Dedifferentiated amniotic fluid mesenchymal stem cell (primary cell): ENCODE measurements around the gene NPC1L1.

ENCODE experiments used
- DNase-seq: peaks from one replicate; pipeline ENCODE4 v3.0.0-alpha.2; 2016; ENCODE audit errors: extremely low spot score

Gene NPC1L1

DNA sequence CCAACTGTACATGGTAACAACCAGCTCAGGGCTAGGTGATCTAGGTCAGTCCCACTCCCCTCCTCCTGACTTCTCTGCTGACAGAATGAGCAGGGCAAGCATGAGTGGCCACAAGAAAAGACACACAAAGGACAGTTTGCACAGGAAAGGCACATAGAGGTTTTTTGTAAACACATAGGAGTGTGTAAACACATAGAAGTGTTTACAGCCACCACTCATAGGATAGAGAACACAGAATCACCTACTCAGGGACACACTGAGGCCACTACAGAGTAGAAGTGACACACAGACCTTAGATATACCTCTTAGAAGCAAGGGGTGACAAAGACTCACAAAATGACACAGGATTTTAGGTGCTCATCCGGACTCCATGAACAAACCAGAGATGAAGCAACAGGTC lies 69.7 kb downstream of the NPC1L1 start:
- no peak for DNase-seq

GRCh38 chr7:44470628-44471245 lies 70.4 kb downstream of the NPC1L1 start:
- no peak for DNase-seq

DNA sequence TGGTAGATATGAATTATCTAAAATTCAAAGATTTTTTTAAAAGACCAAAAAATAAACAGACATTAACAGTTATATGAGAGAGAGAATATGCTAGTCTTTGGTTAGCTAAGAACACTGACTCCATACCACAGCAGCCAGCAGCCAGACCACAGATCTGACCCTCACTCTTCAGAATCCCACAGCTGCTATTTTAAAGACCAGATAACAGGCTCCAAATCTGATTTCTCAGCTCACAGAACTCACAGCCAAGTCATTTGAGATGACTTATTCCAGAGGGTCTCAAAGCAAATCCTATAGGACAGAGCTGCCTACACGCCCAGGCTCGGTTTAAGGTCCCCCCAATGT lies 71.0 kb downstream of the NPC1L1 start:
- DNase-seq, result no peak

GRCh38 chr7:44469461-44470134 lies 71.5 kb downstream of the NPC1L1 start:
- DNase-seq, result no peak

DNA sequence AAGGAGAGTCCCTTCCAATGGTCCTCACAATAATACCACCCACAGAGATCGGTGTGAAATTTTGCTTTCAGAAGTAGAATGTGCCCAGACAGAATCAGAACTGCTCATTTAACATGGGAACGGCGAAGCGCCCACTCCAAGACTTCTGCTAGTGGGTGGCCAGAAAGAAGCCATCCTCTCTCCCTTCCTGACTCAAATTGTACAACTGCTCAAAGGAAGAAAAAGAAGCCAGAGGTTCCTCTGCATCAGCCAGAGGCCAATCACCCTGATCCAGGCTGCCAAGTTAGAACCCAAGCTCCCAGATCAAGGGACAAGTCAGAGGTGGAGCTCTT lies 73.9 kb downstream of the NPC1L1 start:
- no peak for DNase-seq

GRCh38 chr7:44466300-44467216 lies 74.6 kb downstream of the NPC1L1 start:
- DNase-seq, result no peak

DNA sequence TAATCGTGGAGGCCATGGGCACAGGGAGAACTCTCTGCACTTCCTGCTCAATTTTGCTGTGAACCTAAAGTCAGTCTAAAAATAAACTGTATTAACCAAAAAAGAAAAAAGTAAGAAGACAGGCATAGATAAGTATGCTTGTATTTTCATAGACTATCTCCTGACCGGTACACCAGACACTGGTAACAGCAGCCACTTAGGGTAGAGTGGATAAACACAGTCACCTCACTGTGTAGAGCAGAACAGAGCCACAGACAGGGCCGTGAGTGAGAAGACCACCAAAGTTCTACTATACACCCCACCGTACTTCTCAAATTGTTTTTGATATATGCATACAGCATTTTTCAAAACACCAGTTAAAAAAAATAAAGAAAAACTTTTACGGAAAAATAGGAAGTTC lies 75.6 kb downstream of the NPC1L1 start:
- no peak for DNase-seq

DNA sequence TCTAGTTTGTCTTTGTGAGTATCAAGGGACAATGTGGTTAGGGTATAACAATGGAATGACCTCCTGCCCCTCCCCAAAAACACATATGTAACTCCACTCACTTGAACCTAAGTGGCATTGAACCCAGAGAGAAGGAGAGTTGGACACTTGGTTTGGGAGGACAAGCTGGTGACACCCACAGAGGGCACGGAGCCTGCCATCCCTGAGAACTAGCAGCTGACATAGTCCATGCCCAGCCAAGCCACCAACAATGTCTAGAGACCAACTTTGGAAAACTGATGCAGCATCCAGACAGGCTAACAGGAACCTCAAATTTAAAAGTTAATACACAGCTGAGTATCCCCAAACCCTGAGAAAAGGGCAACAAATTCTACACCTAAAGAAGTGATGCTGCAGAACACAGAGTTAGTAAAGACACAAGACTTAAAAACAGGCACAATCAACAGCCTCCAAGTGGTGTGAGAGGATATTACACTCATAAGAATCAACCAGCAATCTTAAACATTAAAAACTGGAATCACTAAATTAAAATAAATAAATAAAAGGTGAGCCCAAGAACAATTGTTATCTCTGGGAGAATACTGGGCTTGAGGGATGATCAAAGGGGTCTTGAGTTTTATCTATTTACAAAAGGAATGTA lies 77.8 kb downstream of the NPC1L1 start:
- DNase-seq, result no peak
